NCI-H748 (cell line): ENCODE data around the gene FOSL2.

ENCODE experiments used
- DNase-seq: peaks from one replicate; lab custom pipeline; 2025; ENCODE audit not compliant: unreplicated experiment; lab: John Stamatoyannopoulos, UW

Gene FOSL2

DNA sequence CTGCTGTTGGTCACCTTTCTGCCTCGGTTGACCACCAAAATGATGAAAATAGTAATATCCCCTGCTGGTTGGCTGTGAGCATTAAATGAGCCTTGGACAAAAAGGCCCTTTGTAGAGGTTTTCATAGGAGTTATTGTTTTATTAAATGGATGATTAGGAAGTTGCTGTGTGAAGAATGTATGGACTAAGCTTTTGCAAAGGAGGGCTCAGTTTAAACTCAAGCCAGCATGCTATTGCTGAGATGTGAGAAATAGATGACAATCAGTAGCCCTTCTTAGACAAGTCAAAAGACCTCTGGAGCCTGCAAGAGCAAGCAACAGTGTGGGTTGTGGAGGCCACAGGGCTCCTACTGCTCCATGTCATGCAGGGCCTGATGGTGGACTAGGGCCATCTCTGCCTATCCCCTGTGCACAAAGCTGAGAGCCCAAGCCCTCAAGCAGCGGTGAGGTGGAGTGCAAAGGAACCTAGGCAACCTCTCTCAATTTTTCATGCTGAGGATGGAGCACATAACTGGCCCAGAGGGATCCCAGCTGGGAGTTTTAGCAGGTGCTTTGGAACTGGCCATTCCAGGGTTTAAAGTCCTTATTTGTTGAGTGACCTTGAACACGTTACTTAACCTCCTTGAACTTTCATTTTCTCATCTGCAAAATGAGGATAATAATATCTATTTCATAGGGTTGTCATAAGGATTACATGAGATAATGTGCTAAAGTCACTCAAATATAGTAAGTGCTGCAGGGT lies 37.1 kb downstream of the FOSL2 start:
- no peak for DNase-seq

- no peak for DNase-seq
Observed at GRCh38 chr2:28430377-28430765, 37.7 kb downstream of the FOSL2 start.

DNA sequence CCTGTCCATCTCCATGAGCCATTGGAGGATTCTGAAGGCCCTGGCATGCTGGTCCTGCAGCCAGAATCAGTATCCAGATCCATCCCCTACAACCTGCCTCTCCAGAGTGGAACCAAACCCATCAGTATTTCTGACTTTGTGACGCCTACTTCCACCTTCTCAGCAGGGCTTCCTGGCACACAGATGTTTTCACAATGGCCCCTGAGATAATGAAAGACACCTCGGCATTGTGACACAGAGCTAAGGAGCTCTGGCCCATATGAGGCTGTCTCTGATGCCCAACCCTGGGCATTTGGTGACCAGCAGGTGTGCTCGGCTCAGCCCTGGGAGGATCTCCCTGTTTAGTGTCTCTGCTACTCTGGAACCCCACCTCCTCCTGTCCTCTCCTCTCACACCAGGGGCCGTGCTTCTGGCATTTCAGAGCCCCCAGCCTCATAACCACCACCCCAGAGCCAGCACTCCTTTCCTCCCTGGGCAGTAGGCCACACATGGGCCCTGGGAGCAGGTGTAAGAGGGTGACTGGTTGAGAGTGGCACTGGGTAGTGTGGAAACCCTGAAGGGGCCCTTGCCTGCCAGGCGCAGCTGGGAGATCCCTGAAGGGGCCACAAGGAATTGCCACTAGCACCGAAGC lies 38.2 kb downstream of the FOSL2 start:
- DNase-seq: no peak

DNA sequence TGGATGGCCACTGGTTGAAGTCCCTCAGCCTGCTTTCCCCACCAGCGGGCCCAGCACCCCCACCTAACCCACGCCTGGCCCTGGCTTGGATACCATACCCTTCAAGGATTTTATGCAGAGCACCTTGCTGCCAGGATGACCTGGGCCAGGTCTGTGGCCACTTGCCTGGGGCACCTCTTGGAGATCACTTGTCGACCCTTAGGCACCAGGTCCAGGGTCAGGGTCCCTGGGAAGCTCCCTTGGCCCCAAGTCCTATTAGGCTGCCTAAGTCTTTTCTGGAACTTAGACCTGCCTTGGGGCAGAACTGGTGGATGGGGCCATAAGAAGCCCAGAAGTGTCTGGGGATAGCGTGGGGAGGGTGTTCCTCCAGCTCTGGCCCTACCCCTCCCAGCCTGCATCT lies 39.1 kb downstream of the FOSL2 start:
- DNase-seq: no peak

DNA sequence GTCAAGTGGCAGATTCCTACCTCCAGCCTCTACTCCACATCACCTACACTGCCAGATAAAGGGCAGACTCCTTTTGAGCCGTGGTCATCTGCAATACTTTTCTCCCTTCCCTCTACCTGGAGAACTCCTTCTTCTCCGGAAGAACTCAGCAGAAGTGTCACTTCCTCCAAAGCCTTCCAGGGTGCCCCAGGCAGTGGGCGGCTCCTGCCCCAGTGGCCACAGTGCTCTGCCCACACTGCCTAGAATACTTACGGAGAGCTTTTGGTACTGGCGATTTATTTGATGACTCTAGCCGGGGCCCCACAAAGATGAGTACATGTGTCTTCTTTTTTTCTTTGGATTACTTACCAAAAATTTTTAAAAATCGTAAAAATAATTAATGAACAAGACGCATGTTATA lies 39.7 kb downstream of the FOSL2 start:
- no peak for DNase-seq

DNA sequence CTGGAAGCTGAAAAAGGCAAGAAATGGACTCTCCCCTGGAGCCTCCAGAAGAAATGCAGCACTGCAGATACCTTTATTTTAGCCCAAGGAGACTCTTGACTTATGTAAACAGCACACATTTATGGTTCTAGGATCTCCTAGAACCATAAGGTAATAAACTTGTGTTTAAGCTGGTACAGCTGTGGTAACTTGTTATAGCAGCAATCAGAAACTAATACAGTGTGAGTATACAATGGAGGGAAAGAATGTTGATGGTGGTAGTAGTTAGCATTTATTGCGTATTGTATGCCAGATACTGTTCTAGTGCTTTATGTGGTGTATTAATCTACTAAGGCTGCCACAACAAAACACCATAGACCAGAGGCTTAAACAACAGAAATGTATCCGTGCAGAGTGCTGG lies 40.6 kb downstream of the FOSL2 start:
- DNase-seq: no peak

- DNase-seq: no peak
Observed at GRCh38 chr2:28433935-28434599, 41.4 kb downstream of the FOSL2 start.

GRCh38 chr2:28434600-28434989 lies 41.9 kb downstream of the FOSL2 start:
- DNase-seq: no peak

GRCh38 chr2:28435241-28435640 lies 42.6 kb downstream of the FOSL2 start:
- DNase-seq: no peak

GRCh38 chr2:28435814-28436351 lies 43.2 kb downstream of the FOSL2 start:
- DNase-seq: no peak

GRCh38 chr2:28436525-28437051 lies 43.9 kb downstream of the FOSL2 start:
- DNase-seq: no peak

GRCh38 chr2:28437149-28437835 lies 44.6 kb downstream of the FOSL2 start:
- DNase-seq: no peak

- no peak for DNase-seq
Observed at GRCh38 chr2:28437918-28438317, 45.3 kb downstream of the FOSL2 start.

DNA sequence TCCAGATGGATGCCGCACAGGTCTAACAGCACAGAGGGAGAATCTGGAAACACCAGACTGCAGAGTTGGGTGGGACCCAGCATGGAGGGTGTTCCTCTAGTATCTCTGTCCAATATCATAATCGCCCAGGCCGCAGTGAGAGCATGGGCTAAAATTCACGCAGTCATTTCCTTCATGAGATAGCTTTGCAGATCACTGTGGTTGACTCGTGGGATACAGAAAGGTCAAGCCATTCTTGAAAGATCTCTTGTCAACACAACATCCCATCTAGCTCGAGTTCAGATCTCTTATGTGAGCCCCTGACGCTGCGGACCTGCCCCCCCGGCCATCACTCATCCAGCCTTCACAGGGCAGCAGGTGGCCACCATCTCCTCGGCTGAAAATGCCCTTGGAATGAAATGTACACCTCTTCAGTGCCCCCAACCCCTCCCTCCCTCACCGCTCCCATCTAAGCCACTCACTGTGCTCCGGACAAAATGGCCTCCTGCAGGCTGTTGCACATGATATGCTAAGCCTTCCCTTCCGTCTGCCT lies 45.9 kb downstream of the FOSL2 start:
- DNase-seq: no peak

GRCh38 chr2:28439127-28439526 lies 46.5 kb downstream of the FOSL2 start:
- DNase-seq: no peak

DNA sequence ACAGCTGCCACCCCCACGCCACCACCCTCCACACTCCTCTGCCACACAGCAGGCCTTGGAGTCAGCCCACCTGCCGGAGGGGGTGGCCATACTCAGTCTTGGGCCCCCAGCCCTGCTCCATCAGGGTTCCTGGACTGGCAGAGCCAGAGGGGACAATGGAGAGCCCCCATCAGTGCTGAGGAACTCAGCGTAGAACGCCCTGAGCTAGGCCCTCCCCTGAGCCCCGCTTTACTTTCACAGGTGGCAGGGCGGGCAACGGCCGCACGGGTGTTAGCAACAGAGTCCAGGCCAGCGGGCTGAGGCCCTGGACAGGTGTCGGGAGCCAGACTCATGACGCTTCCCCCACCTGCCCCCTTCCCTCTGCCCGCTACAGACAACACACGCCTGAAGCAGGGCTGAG lies 47.1 kb downstream of the FOSL2 start:
- DNase-seq: no peak

DNA sequence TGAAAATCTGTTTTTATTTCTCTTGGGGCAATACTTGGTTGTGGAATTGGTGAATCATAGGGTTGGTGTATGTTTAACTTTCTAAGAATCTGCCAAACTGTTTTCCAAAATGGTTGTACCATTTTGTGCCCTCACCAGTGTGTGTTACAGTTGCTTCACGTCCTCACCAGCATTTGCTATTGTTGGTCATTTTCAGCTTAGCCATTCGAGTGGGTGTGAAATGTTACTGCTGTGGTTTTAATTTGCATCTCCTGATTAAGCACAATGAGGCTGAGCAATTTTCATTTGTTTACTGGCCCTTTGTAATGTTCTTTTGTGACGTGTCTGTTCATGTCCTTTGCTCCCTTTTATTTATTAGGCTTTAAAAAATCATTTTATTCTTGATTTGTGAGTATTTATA lies 49.7 kb downstream of the FOSL2 start:
- no peak for DNase-seq

DNA sequence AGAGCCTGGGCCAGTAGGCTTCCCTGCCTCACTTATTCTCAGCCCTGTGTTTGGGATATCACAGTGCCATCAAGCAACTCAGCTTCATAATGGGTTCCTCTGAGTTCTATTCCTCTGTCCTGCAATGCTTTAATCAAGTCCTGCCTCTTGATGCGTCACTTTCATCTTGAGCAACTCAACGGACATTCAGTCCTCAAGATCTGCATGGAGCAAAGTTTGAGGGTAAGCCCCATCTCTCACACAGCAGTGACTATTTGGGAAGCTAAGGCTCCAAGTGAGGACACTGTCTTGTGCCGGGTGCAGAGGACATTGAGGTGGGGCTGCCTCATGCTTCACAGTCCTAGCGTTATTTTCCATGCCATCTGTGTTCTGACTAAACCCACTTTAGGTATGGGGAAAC lies 52.3 kb downstream of the FOSL2 start:
- DNase-seq: no peak

DNA sequence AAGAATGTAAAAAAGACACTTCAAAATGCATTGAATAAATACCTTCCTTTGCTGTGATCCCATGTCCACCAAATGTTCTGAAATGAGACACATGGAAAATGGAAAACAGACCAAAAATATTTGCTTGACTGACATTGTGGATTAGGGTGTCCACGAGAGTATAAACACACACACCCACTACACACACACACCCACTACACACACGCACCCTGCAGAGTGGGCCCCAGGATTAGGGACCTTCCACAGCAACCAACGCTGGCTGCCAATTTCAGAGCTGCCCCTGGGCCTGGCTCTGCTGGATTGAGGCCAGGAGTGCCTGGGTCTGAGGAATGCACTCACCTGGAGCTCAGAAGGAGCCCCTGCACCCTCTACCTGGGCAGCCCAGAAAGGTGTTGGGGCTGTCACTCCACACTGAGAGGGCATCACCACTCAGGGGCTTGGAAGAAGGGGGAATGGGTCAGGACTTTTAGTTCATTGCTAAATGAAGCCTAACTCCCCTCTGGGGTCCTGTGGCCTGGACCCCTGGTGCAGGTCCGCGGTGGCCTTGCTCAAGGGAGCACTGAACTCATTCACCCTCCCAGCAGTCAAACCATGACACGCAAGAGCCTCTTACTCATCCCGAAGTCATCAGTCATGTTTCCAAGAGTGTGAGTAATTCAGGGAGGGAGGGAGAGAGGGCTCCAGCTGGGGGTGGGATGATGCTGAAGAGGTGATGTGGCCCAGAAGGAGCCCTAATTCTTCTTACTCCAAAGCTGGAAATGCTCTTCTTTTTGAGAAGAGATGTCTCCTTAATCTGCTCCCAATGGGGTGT lies 53.0 kb downstream of the FOSL2 start:
- no peak for DNase-seq

GRCh38 chr2:28446531-28446930 lies 53.9 kb downstream of the FOSL2 start:
- no peak for DNase-seq
